Measurements from ENCODE around the gene COL1A1. TPM values are rescaled to one million over a fixed set of nuclear protein-coding genes. Genes with fewer than 3 reads are reported as not detected.

The COL1A1 gene
- total RNA-seq, 4 donors from 2014 or later, result 12.2 to 57.3 (median 18.5) TPM

DNA sequence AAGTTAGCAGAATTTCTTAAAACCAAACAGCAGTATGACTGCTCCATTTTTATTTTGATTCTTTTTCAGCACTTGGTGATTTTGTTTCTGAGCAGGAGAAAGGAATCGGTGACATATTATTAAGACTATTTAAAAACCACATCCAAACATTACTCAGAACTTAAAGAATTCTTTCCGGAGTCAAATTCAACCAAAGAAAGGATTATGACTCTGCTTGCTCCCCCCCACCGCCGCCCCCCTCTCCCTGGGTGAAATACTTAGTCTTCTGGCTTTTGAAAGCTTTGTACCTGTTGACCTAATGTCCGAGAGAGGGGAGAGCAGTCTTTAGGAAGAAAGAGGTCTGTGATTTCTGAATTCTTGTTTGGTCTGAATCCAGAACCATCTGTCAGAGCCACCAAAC lies 17.9 kb upstream of the COL1A1 start:
- Histone ChIP-seq H3K36me3 (no peaks in the 10 kb centered on the region), H3K27me3 (no peaks in the 10 kb centered on the region), H3K4me1 (peaks cover 21 to 42% of the 10 kb centered on the region in 2 donors), H3K4me3 (replicated peaks in 1 of 3) (no peak overlapping the region), H3K27ac (peak overlapping the region in 2 of 3 donors; percentile 25 to 60), H3K9me3 (no peaks in the 10 kb centered on the region)
- DNase-seq, result no peak
- 32 to 36% methylated on average over 5 of the region's 5 CpGs for WGBS, 2 donors
- intact Hi-C loops (cut with DNase I), result no loop called here
- no peak for TF ChIP-seq POLR2A (IDR thresholded peaks at IDR 0.05)
- TF ChIP-seq, protein P1, sequence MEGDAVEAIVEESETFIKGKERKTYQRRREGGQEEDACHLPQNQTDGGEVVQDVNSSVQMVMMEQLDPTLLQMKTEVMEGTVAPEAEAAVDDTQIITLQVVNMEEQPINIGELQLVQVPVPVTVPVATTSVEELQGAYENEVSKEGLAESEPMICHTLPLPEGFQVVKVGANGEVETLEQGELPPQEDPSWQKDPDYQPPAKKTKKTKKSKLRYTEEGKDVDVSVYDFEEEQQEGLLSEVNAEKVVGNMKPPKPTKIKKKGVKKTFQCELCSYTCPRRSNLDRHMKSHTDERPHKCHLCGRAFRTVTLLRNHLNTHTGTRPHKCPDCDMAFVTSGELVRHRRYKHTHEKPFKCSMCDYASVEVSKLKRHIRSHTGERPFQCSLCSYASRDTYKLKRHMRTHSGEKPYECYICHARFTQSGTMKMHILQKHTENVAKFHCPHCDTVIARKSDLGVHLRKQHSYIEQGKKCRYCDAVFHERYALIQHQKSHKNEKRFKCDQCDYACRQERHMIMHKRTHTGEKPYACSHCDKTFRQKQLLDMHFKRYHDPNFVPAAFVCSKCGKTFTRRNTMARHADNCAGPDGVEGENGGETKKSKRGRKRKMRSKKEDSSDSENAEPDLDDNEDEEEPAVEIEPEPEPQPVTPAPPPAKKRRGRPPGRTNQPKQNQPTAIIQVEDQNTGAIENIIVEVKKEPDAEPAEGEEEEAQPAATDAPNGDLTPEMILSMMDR (IDR thresholded peaks at IDR 0.05), result no peak

DNA sequence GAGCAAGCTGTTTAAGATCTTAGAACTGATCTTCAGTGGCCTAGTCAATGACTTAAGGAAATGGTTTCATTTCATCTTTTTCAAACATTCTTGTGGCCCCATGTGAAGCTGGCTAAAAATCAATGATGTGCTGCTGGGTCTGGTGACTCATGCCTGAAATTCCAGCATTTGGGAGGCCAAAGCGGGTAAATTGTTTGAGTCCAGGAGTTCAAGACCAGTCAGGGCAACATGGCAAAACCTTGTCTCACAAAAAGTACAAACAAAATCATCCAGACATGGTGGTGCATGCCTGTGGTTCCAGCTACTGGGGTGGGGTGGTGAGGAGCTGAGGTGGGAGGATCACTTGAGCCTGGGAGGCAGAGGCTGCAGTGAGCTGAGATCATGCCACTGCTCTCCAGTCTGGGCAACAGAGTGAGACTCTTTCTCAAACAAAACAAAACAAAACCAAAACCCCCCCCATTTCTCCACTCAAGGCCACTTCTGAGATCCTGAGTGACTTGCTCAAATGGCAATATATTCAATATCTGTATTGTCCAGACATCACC lies 17.4 kb upstream of the COL1A1 start:
- 70 to 92% methylated on average over 1 of the region's 1 CpG for WGBS, 2 donors
- Histone ChIP-seq H3K27me3 (no peaks in the 10 kb centered on the region), H3K36me3 (no peaks in the 10 kb centered on the region), H3K4me1 (peaks cover 21 to 42% of the 10 kb centered on the region in 2 donors), H3K9me3 (no peaks in the 10 kb centered on the region), H3K4me3 (replicated peaks in 1 of 3) (no peak overlapping the region), H3K27ac (peak overlapping the region in 2 of 3 donors; percentile 25 to 60)
- DNase-seq, result peak in 1 of 2 donors; percentile 25
- intact Hi-C loops (cut with DNase I), result no loop called here
- TF ChIP-seq, protein P1 (IDR thresholded peaks at IDR 0.05), result no peak
- no peak for TF ChIP-seq POLR2A (IDR thresholded peaks at IDR 0.05)

DNA sequence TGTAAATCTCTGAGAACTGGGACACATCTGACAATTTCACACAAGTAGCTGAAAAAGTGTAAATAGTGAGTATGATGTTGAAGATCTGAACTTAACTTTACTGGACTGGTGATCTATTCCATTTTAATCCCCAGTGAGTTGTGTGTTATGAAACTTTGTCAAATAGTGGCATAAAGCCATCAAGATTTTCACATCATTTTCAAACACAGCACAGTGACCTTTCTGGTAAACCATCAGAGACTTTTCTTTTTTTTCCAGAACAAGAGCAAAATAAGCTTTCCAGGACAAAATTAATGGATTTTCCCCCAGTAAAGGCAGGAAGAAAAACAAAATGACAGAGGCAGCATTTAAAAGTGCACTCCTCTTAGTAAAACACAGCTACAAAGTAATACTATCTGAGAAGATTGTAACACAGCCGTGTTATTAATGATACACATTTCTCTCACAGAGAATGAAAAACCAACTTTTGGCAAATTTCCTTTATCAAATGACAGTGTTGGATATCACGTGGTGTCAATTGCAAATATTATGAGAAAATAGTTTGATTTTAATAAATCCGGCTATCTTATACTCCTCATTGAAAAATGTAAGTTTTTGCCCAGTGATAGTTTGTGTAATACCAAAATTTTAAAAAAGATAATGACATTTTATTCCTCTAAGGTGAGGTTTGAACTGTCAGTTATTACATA lies 16.8 kb upstream of the COL1A1 start:
- Histone ChIP-seq H3K4me1 (peaks cover 21 to 42% of the 10 kb centered on the region in 2 donors), H3K27me3 (no peaks in the 10 kb centered on the region), H3K4me3 (replicated peaks in 1 of 3) (no peak overlapping the region), H3K36me3 (no peaks in the 10 kb centered on the region), H3K27ac (peak overlapping the region in 2 of 3 donors; percentile 32 to 60), H3K9me3 (no peaks in the 10 kb centered on the region)
- no peak for TF ChIP-seq POLR2A (IDR thresholded peaks at IDR 0.05)
- TF ChIP-seq, protein P1 (IDR thresholded peaks at IDR 0.05), result no peak
- intact Hi-C loops (cut with DNase I), result no loop called here
- no peak for DNase-seq
- 65 to 73% methylated on average over 3 of the region's 3 CpGs for WGBS, 2 donors

DNA sequence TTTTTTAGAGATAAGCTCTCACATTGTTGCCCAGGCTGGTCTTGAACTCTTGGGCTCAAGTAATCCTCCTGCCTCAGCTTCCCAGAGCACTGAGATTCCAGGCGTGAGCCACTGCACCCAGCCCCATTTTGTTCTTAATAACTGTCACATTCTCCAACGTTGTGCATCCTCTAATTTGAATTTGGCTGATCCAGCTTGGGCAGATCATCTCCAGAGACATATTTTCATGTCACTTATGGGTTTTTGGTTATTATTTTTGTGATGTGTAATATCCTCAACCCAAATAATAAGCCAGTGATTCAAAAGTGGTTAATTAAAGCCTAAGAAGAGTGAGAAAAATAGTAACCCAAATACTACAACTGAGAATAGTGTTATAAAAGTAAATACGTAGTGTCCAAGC lies 16.2 kb upstream of the COL1A1 start:
- Histone ChIP-seq H3K4me3 (replicated peaks in 1 of 3) (no peak overlapping the region), H3K27me3 (no peaks in the 10 kb centered on the region), H3K4me1 (peaks cover 21 to 38% of the 10 kb centered on the region in 2 donors), H3K9me3 (no peaks in the 10 kb centered on the region), H3K27ac (peak overlapping the region in 2 of 3 donors; percentile 5 to 60), H3K36me3 (no peaks in the 10 kb centered on the region)
- intact Hi-C loops (cut with DNase I), result no loop called here
- no peak for DNase-seq
- 46 to 56% methylated on average over 3 of the region's 3 CpGs for WGBS, 2 donors
- TF ChIP-seq, protein P1 (IDR thresholded peaks at IDR 0.05), result no peak
- TF ChIP-seq POLR2A (IDR thresholded peaks at IDR 0.05), result no peak
